ENCODE results near the gene TXNDC5. TPM values are rescaled to one million over a fixed set of nuclear protein-coding genes. Genes with fewer than 3 reads are reported as not detected.

The TXNDC5 gene
- total RNA-seq, 1 donor from 2014 or later = 192 TPM

- TF ChIP-seq CTCF (IDR thresholded peaks at IDR 0.05) = no peak
- H3K4me3 ChIP-seq = no peak overlapping the region
- H3K27ac ChIP-seq = no peak overlapping the region
- no peak for DNase-seq (ENCODE audit: low spot score in 2 of 2)
- no peaks in the 10 kb centered on the region for H3K4me1 ChIP-seq
- H3K9me3 ChIP-seq = no peaks in the 10 kb centered on the region
- intact Hi-C loops (cut with DNase I) = no loop called here
- no peaks in the 10 kb centered on the region for H3K27me3 ChIP-seq
- no peaks in the 10 kb centered on the region for H3K36me3 ChIP-seq
Measured at GRCh38 chr6:7954477-7955200, 44.1 kb upstream of the TXNDC5 start.

- intact Hi-C loops (cut with DNase I) = no loop called here
- H3K27me3 ChIP-seq = no peaks in the 10 kb centered on the region
- no peak for DNase-seq (ENCODE audit: low spot score in 2 of 2)
- H3K9me3 ChIP-seq = no peaks in the 10 kb centered on the region
- TF ChIP-seq CTCF (IDR thresholded peaks at IDR 0.05) = no peak
- no peak overlapping the region for H3K4me3 ChIP-seq
- no peaks in the 10 kb centered on the region for H3K4me1 ChIP-seq
- H3K27ac ChIP-seq = no peak overlapping the region
- no peaks in the 10 kb centered on the region for H3K36me3 ChIP-seq
Measured at GRCh38 chr6:7953753-7954152, 43.2 kb upstream of the TXNDC5 start.

GRCh38 chr6:7939864-7940228 is 29.3 kb upstream of the TXNDC5 start:
- no peak for DNase-seq (ENCODE audit: low spot score in 2 of 2)

GRCh38 chr6:7939184-7939863 is 28.7 kb upstream of the TXNDC5 start:
- TF ChIP-seq CTCF (IDR thresholded peaks at IDR 0.05) = no peak

More at GRCh38 chr6:7939864-7940228, 29.3 kb upstream of the TXNDC5 start:
- intact Hi-C loops (cut with DNase I) = no loop called here
- Histone ChIP-seq H3K4me3 (no peak overlapping the region), H3K27ac (no peak overlapping the region), H3K4me1 (no peaks in the 10 kb centered on the region), H3K9me3 (no peaks in the 10 kb centered on the region), H3K36me3 (no peaks in the 10 kb centered on the region), H3K27me3 (no peaks in the 10 kb centered on the region)
- TF ChIP-seq CTCF (IDR thresholded peaks at IDR 0.05) = no peak

GRCh38 chr6:7938562-7939183 is 28.1 kb upstream of the TXNDC5 start:
- H3K36me3 ChIP-seq = no peaks in the 10 kb centered on the region
- no peak overlapping the region for H3K27ac ChIP-seq
- no peaks in the 10 kb centered on the region for H3K27me3 ChIP-seq
- no peaks in the 10 kb centered on the region for H3K9me3 ChIP-seq
- TF ChIP-seq CTCF (IDR thresholded peaks at IDR 0.05) = no peak
- H3K4me3 ChIP-seq = no peak overlapping the region
- DNase-seq (ENCODE audit: low spot score in 2 of 2) = no peak
- H3K4me1 ChIP-seq = no peaks in the 10 kb centered on the region
- intact Hi-C loops (cut with DNase I) = no loop called here

More at GRCh38 chr6:7939184-7939863, 28.7 kb upstream of the TXNDC5 start:
- H3K27me3 ChIP-seq = no peaks in the 10 kb centered on the region
- H3K4me1 ChIP-seq = no peaks in the 10 kb centered on the region
- no peak overlapping the region for H3K27ac ChIP-seq
- H3K9me3 ChIP-seq = no peaks in the 10 kb centered on the region
- no peaks in the 10 kb centered on the region for H3K36me3 ChIP-seq
- no peak overlapping the region for H3K4me3 ChIP-seq
- intact Hi-C loops (cut with DNase I) = no loop called here
- no peak for DNase-seq (ENCODE audit: low spot score in 2 of 2)
